Activated naive CD8-positive, alpha-beta T cell treated with anti-CD3 and anti-CD28 coated beads, Interleukin-2, amount 50 U/mL, for 24 hours (primary cell): ENCODE results near the gene SPPL2B.
"Not testable (repeated sequence)": the region's sequence is repeated elsewhere in the genome, so short reads cannot be mapped to it uniquely, and the experiment has no call there.

Experiments
- ATAC-seq: fragments of 150-1000 bp; cut with Tn5 transposase; one replicate; pipeline ENCODE4 v1.10.0; 2021
- DNase-seq: peaks from one replicate; pipeline ENCODE4 v3.0.0; 2021
- H3K27ac Mint-ChIP-seq: one replicate; pipeline ENCODE4 v1.8.0; 2021; ENCODE audit warnings: mild to moderate bottlenecking, mixed read lengths
- H3K27me3 Mint-ChIP-seq: one replicate; pipeline ENCODE4 v1.8.0; 2021; ENCODE audit warnings: mixed read lengths
- H3K36me3 Mint-ChIP-seq: one replicate; pipeline ENCODE4 v1.8.0; 2021; ENCODE audit warnings: low read depth, mixed read lengths
- H3K4me1 Mint-ChIP-seq: one replicate; pipeline ENCODE4 v1.8.0; 2021; ENCODE audit warnings: mixed read lengths
- H3K4me3 Mint-ChIP-seq: one replicate; pipeline ENCODE4 v1.8.0; 2021; ENCODE audit warnings: mild to moderate bottlenecking, moderate library complexity, mixed read lengths
- H3K9me3 Mint-ChIP-seq: one replicate; pipeline ENCODE4 v1.8.0; 2021; ENCODE audit warnings: mixed read lengths

The SPPL2B gene

DNA sequence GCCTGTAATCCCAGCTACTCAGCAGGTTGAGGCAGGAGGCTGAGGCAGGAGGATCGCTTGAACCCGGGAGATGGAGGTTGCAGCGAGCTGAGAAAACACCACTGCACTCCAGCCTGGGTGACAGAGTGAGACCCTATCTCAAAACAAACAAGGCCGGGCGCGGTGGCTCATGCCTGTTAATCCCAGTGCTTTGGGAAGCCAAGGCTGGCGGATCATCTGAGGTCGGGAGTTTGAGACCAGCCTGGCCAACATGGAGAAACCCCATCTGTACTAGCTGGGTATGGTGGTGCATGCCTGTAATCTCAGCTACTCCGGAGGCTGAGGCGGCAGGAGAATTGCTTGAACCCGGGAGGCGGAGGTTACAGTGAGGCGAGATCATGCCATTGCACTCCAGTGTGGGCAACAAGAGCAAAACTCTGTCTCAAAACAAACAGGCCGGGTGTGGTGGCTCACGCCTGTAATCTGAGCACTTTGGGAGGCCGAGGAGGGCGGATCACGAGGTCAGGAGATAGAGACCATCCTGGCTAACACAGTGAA, 66.9 kb downstream of the SPPL2B start:
- ATAC-seq, H3K27me3 Mint-ChIP-seq, H3K27ac Mint-ChIP-seq, H3K36me3 Mint-ChIP-seq, H3K4me3 Mint-ChIP-seq, DNase-seq, H3K9me3 Mint-ChIP-seq, H3K4me1 Mint-ChIP-seq: not testable (repeated sequence)

DNA sequence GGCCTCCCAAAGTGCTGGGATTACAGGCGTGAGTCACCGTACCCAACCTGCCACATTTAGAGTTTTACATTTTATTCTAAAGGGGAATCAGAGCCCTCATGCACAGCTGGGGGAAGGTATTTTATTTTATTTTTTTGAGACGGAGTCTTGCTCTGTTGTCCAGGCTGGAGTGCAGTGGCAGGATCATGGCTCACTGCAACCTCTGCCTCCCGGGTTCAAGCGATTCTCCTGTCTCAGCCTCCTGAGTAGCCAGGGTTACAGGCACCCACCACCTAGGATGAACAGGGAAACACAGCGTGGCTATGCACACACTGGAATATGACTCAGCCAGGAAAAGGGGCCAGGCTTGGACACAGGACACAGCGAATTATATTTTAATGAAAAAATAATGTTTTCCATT, 68.7 kb downstream of the SPPL2B start:
- not testable (repeated sequence) for ATAC-seq, H3K36me3 Mint-ChIP-seq, H3K9me3 Mint-ChIP-seq, H3K27me3 Mint-ChIP-seq, H3K4me3 Mint-ChIP-seq, DNase-seq, H3K4me1 Mint-ChIP-seq, H3K27ac Mint-ChIP-seq

DNA sequence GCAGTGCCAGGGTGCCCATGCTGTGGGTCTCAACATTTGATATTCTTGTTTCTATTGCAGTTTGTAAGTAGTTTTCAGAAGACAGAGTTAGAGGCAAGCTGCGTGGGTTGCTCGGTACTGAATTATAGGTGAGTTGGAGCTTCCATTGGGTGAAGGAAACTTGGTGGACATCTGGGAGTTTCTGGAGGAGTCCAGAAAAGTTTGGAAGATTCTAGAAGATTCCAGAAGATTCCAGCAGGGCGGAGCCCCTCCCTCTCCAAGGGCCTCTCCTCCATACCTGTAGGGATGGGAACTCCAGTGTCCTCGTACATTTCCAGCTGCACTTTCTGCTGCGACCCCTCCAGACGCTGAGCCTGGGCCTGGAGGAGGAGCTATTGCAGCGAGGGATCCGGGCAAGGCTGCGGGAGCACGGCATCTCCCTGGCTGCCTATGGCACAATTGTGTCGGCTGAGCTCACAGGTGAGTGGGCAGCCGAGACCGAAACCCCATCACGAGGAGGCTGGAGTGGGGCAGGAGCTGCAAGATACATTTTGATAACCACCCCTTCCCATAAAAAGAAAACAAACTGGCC, 70.3 kb downstream of the SPPL2B start:
- H3K9me3 Mint-ChIP-seq, result no peaks in the 10 kb centered on the region
- H3K27me3 Mint-ChIP-seq, result no peaks in the 10 kb centered on the region
- H3K27ac Mint-ChIP-seq, result no peak overlapping the region

DNA sequence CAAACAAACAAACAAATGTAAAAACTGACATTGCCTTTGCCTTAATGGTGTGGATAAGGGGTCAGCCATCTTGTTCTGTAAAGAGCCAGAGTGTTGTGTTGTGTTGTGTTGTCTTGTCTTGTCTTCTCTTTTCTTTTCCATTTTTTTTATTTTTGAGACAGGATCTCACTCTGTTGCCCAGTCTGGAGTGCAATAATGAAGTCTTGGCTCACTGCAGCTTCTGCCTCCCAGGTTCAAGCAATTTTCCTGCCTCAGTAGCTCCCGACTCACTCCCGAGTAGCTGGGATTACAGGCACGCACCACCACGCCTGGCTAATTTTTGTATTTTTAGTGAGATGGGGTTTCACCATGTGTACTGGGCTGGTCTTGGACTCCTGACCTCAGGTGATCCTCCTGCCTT, 71.1 kb downstream of the SPPL2B start:
- H3K36me3 Mint-ChIP-seq, result no peaks in the 10 kb centered on the region

More for the DNA sequence above, 70.3 kb downstream of the SPPL2B start:
- DNase-seq, result no peak
- Mint-ChIP-seq H3K4me3 (no peak overlapping the region), H3K36me3 (no peaks in the 10 kb centered on the region), H3K4me1 (peaks cover 2% of the 10 kb centered on the region)
- ATAC-seq, result no peak

More for the DNA sequence above, 71.1 kb downstream of the SPPL2B start:
- no peak overlapping the region for H3K27ac Mint-ChIP-seq
- no peaks in the 10 kb centered on the region for H3K9me3 Mint-ChIP-seq
- DNase-seq, result no peak
- no peak for ATAC-seq
- no peaks in the 10 kb centered on the region for H3K27me3 Mint-ChIP-seq
- H3K4me1 Mint-ChIP-seq, result no peaks in the 10 kb centered on the region
- no peak overlapping the region for H3K4me3 Mint-ChIP-seq
